ENCODE measurements around the gene TRIM66.

- TF ChIP-seq POLR2A (IDR thresholded peaks at IDR 0.05) (no peak), POLR2AphosphoS5 (IDR thresholded peaks at IDR 0.05) (no peak), CTCF (IDR thresholded peaks at IDR 0.05) (no peak), EP300 (IDR thresholded peaks at IDR 0.05) (no peak)
Observed at GRCh38 chr11:8722809-8723208, 40.3 kb upstream of the TRIM66 start.

All from gastroesophageal sphincter (tissue), 3 donors.